ENCODE measurements around the gene CDH4.

CDH4 gene

GRCh38 chr20:61315319-61315718, 63.3 kb downstream of the CDH4 start:
- no peak overlapping the region for H3K4me3 Mint-ChIP-seq
- H3K27me3 Mint-ChIP-seq = no peaks in the 10 kb centered on the region
- no peaks in the 10 kb centered on the region for H3K4me1 Mint-ChIP-seq
- H3K27ac Mint-ChIP-seq = no peak overlapping the region
- H3K36me3 Mint-ChIP-seq = no peaks in the 10 kb centered on the region
- H3K9me3 Mint-ChIP-seq = no peaks in the 10 kb centered on the region

- no peak overlapping the region for H3K4me3 Mint-ChIP-seq
- H3K4me1 Mint-ChIP-seq = no peaks in the 10 kb centered on the region
- no peaks in the 10 kb centered on the region for H3K36me3 Mint-ChIP-seq
- no peaks in the 10 kb centered on the region for H3K27me3 Mint-ChIP-seq
- H3K9me3 Mint-ChIP-seq = no peaks in the 10 kb centered on the region
- no peak overlapping the region for H3K27ac Mint-ChIP-seq
These were observed 64.3 kb downstream of the CDH4 start for GRCh38 chr20:61316346-61316745.

GRCh38 chr20:61317966-61318530, 66.0 kb downstream of the CDH4 start:
- Mint-ChIP-seq H3K36me3 (no peaks in the 10 kb centered on the region), H3K27ac (no peak overlapping the region), H3K4me1 (no peaks in the 10 kb centered on the region)

GRCh38 chr20:61320691-61321425, 68.8 kb downstream of the CDH4 start:
- H3K27me3 Mint-ChIP-seq = no peaks in the 10 kb centered on the region
- H3K4me1 Mint-ChIP-seq = no peaks in the 10 kb centered on the region
- H3K27ac Mint-ChIP-seq = no peak overlapping the region

More at GRCh38 chr20:61317966-61318530, 66.0 kb downstream of the CDH4 start:
- Mint-ChIP-seq H3K27me3 (no peaks in the 10 kb centered on the region), H3K9me3 (no peaks in the 10 kb centered on the region), H3K4me3 (no peak overlapping the region)

GRCh38 chr20:61321481-61321880, 69.4 kb downstream of the CDH4 start:
- no peak overlapping the region for H3K4me3 Mint-ChIP-seq
- H3K36me3 Mint-ChIP-seq = no peaks in the 10 kb centered on the region

More at GRCh38 chr20:61320691-61321425, 68.8 kb downstream of the CDH4 start:
- no peaks in the 10 kb centered on the region for H3K36me3 Mint-ChIP-seq
- H3K4me3 Mint-ChIP-seq = no peak overlapping the region
- H3K9me3 Mint-ChIP-seq = no peaks in the 10 kb centered on the region

GRCh38 chr20:61322151-61322865, 70.2 kb downstream of the CDH4 start:
- Mint-ChIP-seq H3K9me3 (no peaks in the 10 kb centered on the region), H3K4me3 (no peak overlapping the region), H3K27me3 (no peaks in the 10 kb centered on the region), H3K4me1 (no peaks in the 10 kb centered on the region), H3K36me3 (no peaks in the 10 kb centered on the region), H3K27ac (no peak overlapping the region)

More at GRCh38 chr20:61321481-61321880, 69.4 kb downstream of the CDH4 start:
- H3K9me3 Mint-ChIP-seq = no peaks in the 10 kb centered on the region
- no peak overlapping the region for H3K27ac Mint-ChIP-seq
- H3K4me1 Mint-ChIP-seq = no peaks in the 10 kb centered on the region
- H3K27me3 Mint-ChIP-seq = no peaks in the 10 kb centered on the region

- no peak overlapping the region for H3K4me3 Mint-ChIP-seq
- H3K27ac Mint-ChIP-seq = no peak overlapping the region
- no peaks in the 10 kb centered on the region for H3K4me1 Mint-ChIP-seq
- H3K36me3 Mint-ChIP-seq = no peaks in the 10 kb centered on the region
- no peaks in the 10 kb centered on the region for H3K9me3 Mint-ChIP-seq
- no peaks in the 10 kb centered on the region for H3K27me3 Mint-ChIP-seq
These were observed 72.8 kb downstream of the CDH4 start for GRCh38 chr20:61324906-61325305.

GRCh38 chr20:61325718-61326117, 73.7 kb downstream of the CDH4 start:
- no peak overlapping the region for H3K27ac Mint-ChIP-seq
- H3K9me3 Mint-ChIP-seq = no peaks in the 10 kb centered on the region
- H3K36me3 Mint-ChIP-seq = no peaks in the 10 kb centered on the region
- no peak overlapping the region for H3K4me3 Mint-ChIP-seq
- no peaks in the 10 kb centered on the region for H3K27me3 Mint-ChIP-seq
- H3K4me1 Mint-ChIP-seq = no peaks in the 10 kb centered on the region

GRCh38 chr20:61328911-61329558, 77.0 kb downstream of the CDH4 start:
- Mint-ChIP-seq H3K27me3 (no peaks in the 10 kb centered on the region), H3K36me3 (no peaks in the 10 kb centered on the region), H3K9me3 (no peaks in the 10 kb centered on the region), H3K4me1 (no peaks in the 10 kb centered on the region), H3K27ac (no peak overlapping the region), H3K4me3 (no peak overlapping the region)

- H3K4me3 Mint-ChIP-seq = no peak overlapping the region
- H3K4me1 Mint-ChIP-seq = no peaks in the 10 kb centered on the region
- no peaks in the 10 kb centered on the region for H3K36me3 Mint-ChIP-seq
- no peaks in the 10 kb centered on the region for H3K27me3 Mint-ChIP-seq
- H3K27ac Mint-ChIP-seq = no peak overlapping the region
- no peaks in the 10 kb centered on the region for H3K9me3 Mint-ChIP-seq
These were observed 78.4 kb downstream of the CDH4 start for GRCh38 chr20:61330441-61330840.

GRCh38 chr20:61331543-61331942, 79.5 kb downstream of the CDH4 start:
- no peaks in the 10 kb centered on the region for H3K27me3 Mint-ChIP-seq
- H3K36me3 Mint-ChIP-seq = no peaks in the 10 kb centered on the region
- no peaks in the 10 kb centered on the region for H3K4me1 Mint-ChIP-seq
- H3K4me3 Mint-ChIP-seq = no peak overlapping the region
- no peaks in the 10 kb centered on the region for H3K9me3 Mint-ChIP-seq
- H3K27ac Mint-ChIP-seq = no peak overlapping the region

- Mint-ChIP-seq H3K4me1 (no peaks in the 10 kb centered on the region), H3K27me3 (no peaks in the 10 kb centered on the region), H3K9me3 (no peaks in the 10 kb centered on the region), H3K27ac (no peak overlapping the region), H3K4me3 (no peak overlapping the region), H3K36me3 (no peaks in the 10 kb centered on the region)
These were observed 80.2 kb downstream of the CDH4 start for GRCh38 chr20:61332016-61332975.

- Mint-ChIP-seq H3K4me1 (no peaks in the 10 kb centered on the region), H3K27me3 (no peaks in the 10 kb centered on the region), H3K36me3 (no peaks in the 10 kb centered on the region), H3K4me3 (no peak overlapping the region), H3K27ac (no peak overlapping the region), H3K9me3 (no peaks in the 10 kb centered on the region)
These were observed 81.5 kb downstream of the CDH4 start for GRCh38 chr20:61333484-61334108.

- Mint-ChIP-seq H3K9me3 (peaks cover 5% of the 10 kb centered on the region), H3K4me1 (no peaks in the 10 kb centered on the region), H3K27me3 (peaks cover 2% of the 10 kb centered on the region), H3K36me3 (no peaks in the 10 kb centered on the region), H3K4me3 (no peak overlapping the region), H3K27ac (no peak overlapping the region)
These were observed 88.1 kb downstream of the CDH4 start for GRCh38 chr20:61340157-61340556.
